Ectodermal cell (in vitro differentiated cells): ENCODE measurements around the gene ATP13A4.

Experiments used
- H3K27ac ChIP-seq: 2 replicates; pipeline ENCODE4 v1.7.0; 2013; ENCODE audit warnings: mild to moderate bottlenecking, low read depth, low read length; ENCODE audit not compliant: insufficient read depth, poor library complexity, severe bottlenecking
- H3K27me3 ChIP-seq: 2 replicates; pipeline ENCODE4 v1.7.0; 2013; ENCODE audit warnings: mild to moderate bottlenecking, low read length; ENCODE audit not compliant: insufficient read depth, control insufficient read depth, poor library complexity, severe bottlenecking
- H3K36me3 ChIP-seq: one replicate; pipeline ENCODE4 v1.7.0; 2013; ENCODE audit warnings: low read length; ENCODE audit not compliant: control insufficient read depth, insufficient read depth
- H3K4me1 ChIP-seq: one replicate; pipeline ENCODE4 v1.7.0; 2013; ENCODE audit warnings: low read length; ENCODE audit not compliant: control insufficient read depth, insufficient read depth
- H3K4me3 ChIP-seq: 2 replicates; pipeline ENCODE4 v1.7.0; 2013; ENCODE audit warnings: low read depth, low read length, control low read depth; ENCODE audit not compliant: insufficient read depth
- H3K9me3 ChIP-seq: 2 replicates; pipeline ENCODE4 v1.7.0; 2013; ENCODE audit warnings: mild to moderate bottlenecking, low read length, moderate library complexity; ENCODE audit not compliant: control insufficient read depth
- WGBS, 2 experiments: methylation state at CpG; one replicate each; pipeline ENCODE4 v1.1.7; 2013; ENCODE audit warnings: missing lambda C conversion rate in 2 of 2; 5-methylcytosine and 5-hydroxymethylcytosine counted together

Gene ATP13A4

DNA sequence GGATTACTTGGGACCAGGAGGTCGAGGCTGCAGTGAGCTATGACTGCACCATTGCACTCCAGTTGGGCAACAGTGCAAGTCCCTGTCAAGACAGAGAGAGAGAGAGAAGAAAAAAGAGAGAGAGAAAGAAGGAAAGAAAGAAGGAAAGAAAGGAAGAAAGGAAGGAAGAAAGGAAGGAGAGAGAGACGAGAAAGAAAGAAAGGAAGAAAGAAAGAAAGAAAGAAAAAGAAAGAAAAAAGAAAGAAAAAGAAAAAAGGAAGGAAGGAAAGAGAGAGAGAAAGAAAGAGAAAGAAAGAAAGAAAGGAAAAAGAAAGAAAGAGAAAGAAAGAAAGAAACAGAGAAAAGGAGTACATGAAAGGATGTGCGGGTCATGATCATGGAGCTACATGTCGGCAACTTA lies 80.2 kb downstream of the ATP13A4 start:
- no peaks in the 10 kb centered on the region for H3K36me3 ChIP-seq
- H3K9me3 ChIP-seq, result no peaks in the 10 kb centered on the region
- WGBS, 2 experiments, result 93 to 97% methylated on average over 3 to 4 of the region's 4 CpGs
- no peaks in the 10 kb centered on the region for H3K27me3 ChIP-seq
- no peak overlapping the region for H3K4me3 ChIP-seq
- no peaks in the 10 kb centered on the region for H3K4me1 ChIP-seq
- H3K27ac ChIP-seq, result no peak overlapping the region

DNA sequence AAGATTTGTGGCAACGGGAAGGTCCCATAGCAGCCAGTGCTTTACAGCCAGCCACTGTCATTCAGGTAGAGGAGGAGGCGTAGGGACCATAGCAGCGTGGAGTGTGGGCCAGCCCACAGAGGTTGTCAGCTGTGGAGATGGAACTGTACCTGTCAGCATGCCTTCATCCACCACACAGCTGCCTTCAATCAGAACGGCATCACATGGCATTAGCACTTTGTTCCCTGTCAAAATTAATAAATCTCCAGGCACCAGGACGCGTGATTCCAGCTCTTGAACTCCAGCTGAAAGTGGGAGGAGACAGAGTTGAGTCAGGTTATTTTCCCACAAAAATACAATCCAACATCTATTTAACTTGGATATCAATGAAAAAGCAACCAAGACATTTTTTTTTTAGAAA lies 84.0 kb downstream of the ATP13A4 start:
- 92 to 94% methylated on average over 6 of the region's 6 CpGs for WGBS, 2 experiments
- Histone ChIP-seq H3K36me3 (no peaks in the 10 kb centered on the region), H3K4me3 (no peak overlapping the region), H3K27ac (no peak overlapping the region), H3K4me1 (no peaks in the 10 kb centered on the region), H3K27me3 (no peaks in the 10 kb centered on the region), H3K9me3 (no peaks in the 10 kb centered on the region)

DNA sequence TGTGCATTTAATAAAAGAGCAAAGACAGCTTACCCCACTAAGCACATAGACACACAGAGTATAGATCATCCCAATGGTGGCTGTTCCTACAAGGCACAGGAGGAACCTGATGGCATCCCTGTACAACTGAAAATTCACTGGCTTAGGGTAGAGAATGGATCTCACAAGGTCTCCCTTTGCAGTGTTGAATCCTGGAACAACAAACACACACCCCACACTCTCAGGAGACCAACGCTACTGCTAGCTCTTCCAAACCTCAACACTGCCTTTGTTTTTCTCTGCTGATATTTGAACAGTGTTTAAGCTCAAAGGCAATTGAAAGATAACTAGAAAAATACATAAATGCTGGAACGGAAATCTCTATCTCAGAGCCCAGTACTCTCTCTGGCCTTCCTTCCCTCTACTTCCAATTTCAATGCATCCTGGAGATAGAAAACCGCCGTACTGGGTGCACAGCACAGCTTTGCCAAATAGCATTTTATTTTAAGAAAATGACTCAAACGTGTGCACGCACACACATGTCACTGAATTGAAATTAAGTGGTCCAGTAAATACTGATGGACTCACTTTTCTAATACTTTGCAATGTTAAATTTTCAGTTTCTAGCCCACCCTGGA lies 88.6 kb downstream of the ATP13A4 start:
- no peaks in the 10 kb centered on the region for H3K27me3 ChIP-seq
- H3K4me3 ChIP-seq, result no peak overlapping the region
- H3K36me3 ChIP-seq, result no peaks in the 10 kb centered on the region
- 93 to 96% methylated on average over 6 of the region's 6 CpGs for WGBS, 2 experiments
- H3K4me1 ChIP-seq, result no peaks in the 10 kb centered on the region
- H3K27ac ChIP-seq, result no peak overlapping the region
- H3K9me3 ChIP-seq, result no peaks in the 10 kb centered on the region

- WGBS, 2 experiments, result 93 to 94% methylated on average over 8 of the region's 8 CpGs
- Histone ChIP-seq H3K27ac (no peak overlapping the region), H3K4me1 (no peaks in the 10 kb centered on the region), H3K9me3 (no peaks in the 10 kb centered on the region), H3K36me3 (no peaks in the 10 kb centered on the region), H3K27me3 (no peaks in the 10 kb centered on the region), H3K4me3 (no peak overlapping the region)
These were observed 89.8 kb downstream of the ATP13A4 start for GRCh38 chr3:193464889-193465288.

DNA sequence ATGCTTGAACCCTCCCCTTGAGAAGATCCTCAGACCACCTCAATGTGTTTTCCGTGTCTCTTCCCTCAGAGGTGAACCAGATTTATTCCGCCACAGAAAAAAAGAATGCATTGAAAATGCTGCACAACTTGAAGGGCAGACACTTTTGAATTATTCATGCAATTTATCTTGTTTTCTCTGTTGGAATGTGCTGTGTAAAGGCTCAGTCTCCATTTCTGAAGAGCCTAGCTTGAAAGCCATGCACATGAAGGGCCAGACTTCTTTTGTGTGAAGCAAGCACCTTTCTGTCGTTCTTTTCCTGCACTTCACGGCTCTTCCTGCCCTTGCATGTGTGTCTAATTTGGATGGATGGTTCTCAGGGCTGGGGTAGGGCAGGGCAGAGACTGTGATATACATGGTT lies 97.2 kb downstream of the ATP13A4 start:
- WGBS, 2 experiments, result 92% methylated on average over 4 of the region's 4 CpGs
- no peaks in the 10 kb centered on the region for H3K36me3 ChIP-seq
- no peak overlapping the region for H3K4me3 ChIP-seq
- H3K4me1 ChIP-seq, result no peaks in the 10 kb centered on the region
- no peaks in the 10 kb centered on the region for H3K27me3 ChIP-seq
- no peak overlapping the region for H3K27ac ChIP-seq
- no peaks in the 10 kb centered on the region for H3K9me3 ChIP-seq

DNA sequence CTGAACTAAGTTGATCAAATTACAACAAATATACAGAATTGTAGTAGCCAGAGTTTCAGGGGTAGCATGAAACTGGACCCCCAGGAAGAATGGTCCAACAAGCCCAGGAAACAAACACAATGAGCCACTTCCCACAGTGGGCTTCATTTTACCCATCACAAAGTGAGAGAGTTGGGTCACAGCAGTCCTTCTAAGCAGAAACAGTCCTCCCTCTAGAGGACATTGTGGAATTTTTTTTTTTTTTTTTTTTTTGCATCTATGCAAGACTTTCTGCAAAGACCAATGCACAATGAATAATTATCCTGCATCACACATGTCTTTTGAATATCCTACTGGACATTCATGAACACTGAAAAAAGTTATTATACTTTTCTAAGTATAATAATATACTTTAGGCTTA lies 102.4 kb downstream of the ATP13A4 start:
- Histone ChIP-seq H3K27ac (no peak overlapping the region), H3K9me3 (no peaks in the 10 kb centered on the region), H3K36me3 (no peaks in the 10 kb centered on the region), H3K4me3 (no peak overlapping the region), H3K27me3 (no peaks in the 10 kb centered on the region), H3K4me1 (no peaks in the 10 kb centered on the region)

DNA sequence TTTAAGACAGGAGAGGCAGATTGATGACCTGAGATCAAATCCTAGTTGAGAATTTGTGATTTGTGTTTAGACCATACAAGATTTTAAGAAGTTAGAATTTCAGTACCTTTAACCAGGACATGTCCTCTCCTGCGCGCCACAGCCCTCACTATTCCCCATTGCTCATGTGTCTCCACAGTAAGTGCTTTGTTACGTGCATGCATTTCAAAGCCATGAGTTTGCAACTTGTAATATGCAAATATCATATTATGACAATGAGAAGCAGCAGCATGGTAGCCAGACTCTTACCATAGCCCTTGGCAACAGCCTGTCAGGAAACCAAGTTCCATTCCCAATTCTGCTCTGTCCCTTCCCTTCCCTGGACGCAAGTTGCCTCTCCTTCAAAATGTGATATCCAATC lies 102.8 kb downstream of the ATP13A4 start:
- Histone ChIP-seq H3K4me3 (no peak overlapping the region), H3K4me1 (no peaks in the 10 kb centered on the region), H3K9me3 (no peaks in the 10 kb centered on the region), H3K27ac (no peak overlapping the region), H3K27me3 (no peaks in the 10 kb centered on the region), H3K36me3 (no peaks in the 10 kb centered on the region)
- 95 to 97% methylated on average over 4 of the region's 4 CpGs for WGBS, 2 experiments

DNA sequence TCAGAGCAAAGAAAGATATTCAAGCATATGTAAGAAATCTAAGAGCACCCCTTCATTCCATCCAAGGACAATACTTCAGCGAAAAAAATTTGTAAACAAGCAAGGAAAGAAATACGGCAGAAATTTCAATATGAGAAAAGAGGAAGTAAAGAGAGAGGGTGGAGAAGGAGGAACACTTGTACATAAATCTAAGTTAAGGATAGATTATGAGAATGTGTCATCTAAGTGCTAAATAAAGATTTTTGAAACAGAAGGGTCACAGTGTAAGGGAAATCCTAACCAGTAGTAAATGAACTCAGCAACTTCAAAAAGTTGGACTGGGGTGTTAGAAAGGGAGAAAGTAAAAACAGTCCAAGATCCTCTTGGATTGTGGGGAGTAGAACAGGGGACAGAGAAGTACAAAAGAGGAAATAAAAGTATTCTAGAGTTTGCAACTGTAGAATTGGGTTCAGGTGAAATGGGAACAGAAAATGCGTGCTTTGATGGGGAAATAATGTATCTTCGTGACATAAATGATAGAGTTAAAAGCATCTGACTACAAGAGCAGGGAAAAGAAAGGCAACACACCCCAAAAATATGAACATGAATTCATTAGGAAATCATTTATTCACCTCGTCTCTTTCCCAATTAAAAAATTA lies 107.6 kb downstream of the ATP13A4 start:
- H3K9me3 ChIP-seq, result no peaks in the 10 kb centered on the region
- no peaks in the 10 kb centered on the region for H3K4me1 ChIP-seq
- H3K36me3 ChIP-seq, result no peaks in the 10 kb centered on the region
- WGBS, 2 experiments, result 94 to 95% methylated on average over 5 of the region's 5 CpGs
- H3K27ac ChIP-seq, result no peak overlapping the region
- H3K4me3 ChIP-seq, result no peak overlapping the region
- H3K27me3 ChIP-seq, result no peaks in the 10 kb centered on the region

DNA sequence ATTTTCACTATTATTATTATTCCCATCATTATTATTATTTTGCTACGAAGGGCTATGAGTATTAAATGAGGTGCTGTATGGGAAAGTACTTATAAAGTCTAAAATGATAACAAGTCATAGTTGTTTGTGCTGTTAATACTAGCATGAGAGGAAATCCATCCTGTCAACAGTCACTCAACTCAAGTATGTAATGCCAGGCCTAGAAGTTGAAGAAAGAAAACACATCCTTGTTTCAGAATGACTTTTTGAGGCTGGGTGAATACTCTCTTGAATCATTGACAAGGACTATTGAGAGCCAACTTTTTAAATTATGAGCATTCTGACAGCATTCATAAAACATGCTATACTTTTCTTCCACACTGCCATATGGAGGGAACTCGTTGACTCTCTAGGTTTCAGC lies 115.3 kb downstream of the ATP13A4 start:
- Histone ChIP-seq H3K4me3 (no peak overlapping the region), H3K27ac (no peak overlapping the region), H3K4me1 (no peaks in the 10 kb centered on the region), H3K36me3 (no peaks in the 10 kb centered on the region), H3K9me3 (no peaks in the 10 kb centered on the region), H3K27me3 (no peaks in the 10 kb centered on the region)
- WGBS, 2 experiments, result 89 to 100% methylated on average over 1 to 2 of the region's 2 CpGs

DNA sequence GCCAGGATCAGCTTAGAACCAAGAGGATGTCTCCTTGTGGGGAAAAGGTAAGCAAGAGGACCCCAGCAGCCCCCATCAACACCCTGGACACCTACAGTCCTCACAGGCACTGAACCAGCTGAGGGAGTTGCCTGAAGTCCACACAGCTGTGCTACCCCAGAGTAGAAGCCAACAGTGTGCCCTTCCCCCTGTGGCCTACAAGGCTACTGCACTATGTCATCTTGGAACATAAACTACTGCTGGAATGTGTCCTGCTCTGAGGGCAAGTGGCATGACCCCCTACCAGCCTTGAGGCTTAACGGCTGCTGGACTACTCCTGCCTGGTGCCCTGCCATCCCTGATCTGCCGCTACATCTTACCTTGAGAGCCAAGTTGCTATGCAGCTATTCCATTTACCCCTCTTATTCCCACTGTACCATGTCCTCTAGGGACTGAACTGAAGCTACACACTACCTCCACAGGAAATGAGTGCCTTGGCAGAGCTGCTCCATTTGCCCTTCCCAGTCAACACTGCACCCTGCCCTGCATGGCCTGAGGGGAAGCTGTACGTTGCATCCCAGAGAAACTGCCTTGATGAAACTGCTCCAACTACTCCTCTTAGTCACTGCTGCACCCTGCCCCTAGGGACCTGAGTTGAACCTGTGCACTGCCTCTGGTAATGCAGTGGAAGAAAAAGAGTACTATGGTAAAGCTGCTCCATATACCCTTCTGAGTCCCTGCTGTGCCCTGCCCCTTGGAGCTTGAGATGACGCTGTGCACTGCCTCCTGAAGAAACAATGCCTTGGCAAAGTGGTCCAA lies 135.9 kb downstream of the ATP13A4 start:
- 94 to 95% methylated on average over 4 of the region's 4 CpGs for WGBS, 2 experiments
- Histone ChIP-seq H3K27ac (no peak overlapping the region), H3K27me3 (no peaks in the 10 kb centered on the region), H3K4me1 (no peaks in the 10 kb centered on the region), H3K9me3 (no peaks in the 10 kb centered on the region), H3K36me3 (no peaks in the 10 kb centered on the region), H3K4me3 (no peak overlapping the region)
